Spinal cord (tissue), 10 donors: ENCODE measurements around the gene PTHLH. TPM values are rescaled to one million over a fixed set of nuclear protein-coding genes. Genes with fewer than 3 reads are reported as not detected.
A peak's percentile ranks its signal among the peaks of the same experiment; 100 is the strongest.

Experiments
- DNase-seq, 6 donors: peaks; one replicate each; pipeline versions ENCODE4 v3.0.0 to v3.0.0-alpha.2; 2013 to 2015; ENCODE audit warnings: low spot score in 6 of 6, low read depth in 4 of 6
- H3K27ac ChIP-seq: one replicate; pipeline ENCODE4 v1.5.1; 2013; ENCODE audit warnings: low read depth, low read length, control low read depth
- H3K27me3 ChIP-seq: one replicate; pipeline ENCODE4 v1.6.1; 2013; ENCODE audit warnings: low read length; ENCODE audit not compliant: control insufficient read depth, insufficient read depth
- H3K36me3 ChIP-seq: one replicate; pipeline ENCODE4 v1.6.1; 2013; ENCODE audit warnings: low read length; ENCODE audit not compliant: control insufficient read depth, insufficient read depth
- H3K4me1 ChIP-seq: one replicate; pipeline ENCODE4 v1.6.1; 2013; ENCODE audit warnings: low read length; ENCODE audit not compliant: control insufficient read depth, insufficient read depth
- H3K4me3 ChIP-seq: one replicate; pipeline ENCODE4 v1.5.1; 2013; ENCODE audit warnings: low read depth, low read length, control low read depth
- H3K9me3 ChIP-seq: one replicate; pipeline ENCODE4 v1.6.1; 2013; ENCODE audit warnings: low read length; ENCODE audit not compliant: control insufficient read depth, insufficient read depth
- WGBS: methylation state at CpG from one replicate; pipeline ENCODE4 v1.1.5; 2013; ENCODE audit warnings: missing lambda C conversion rate; ENCODE audit not compliant: insufficient coverage; 5-methylcytosine and 5-hydroxymethylcytosine counted together
- polyA plus RNA-seq, 2 donors: library from polyadenylated mRNA; unstranded; fragments of 120-200 nt; gene quantifications; one replicate each; pipeline ENCODE4 v1.2.1, GENCODE V29; 2013; ENCODE audit not compliant: insufficient read length in 2 of 2
- small RNA-seq: library from RNA; depleted of rRNA; stranded (forward); fragments of <200 nt; gene quantifications from one replicate; pipeline ENCODE3, GENCODE V24; 2014; ENCODE audit warnings: low replicate concordance
- total RNA-seq, 2 donors: library from RNA; depleted of rRNA in 1 of 2; stranded (reverse); fragments of 120-200 nt in 1 of 2; fragments of >200 nt in 1 of 2; gene quantifications; one replicate each; pipeline versions ENCODE4 v1.2.3 to v1.2.4, GENCODE V29; 2013 to 2014
- donor health status: healthy.

PTHLH gene
- total and polyA plus RNA-seq, 4 donors = 4.3 to 8.2 (median 6.0) TPM

GRCh38 chr12:27924350-27925135 is 48.0 kb downstream of the PTHLH start:
- Histone ChIP-seq H3K4me3 (no peak overlapping the region), H3K27me3 (no peaks in the 10 kb centered on the region), H3K9me3 (no peaks in the 10 kb centered on the region), H3K36me3 (no peaks in the 10 kb centered on the region), H3K27ac (no peak overlapping the region), H3K4me1 (no peaks in the 10 kb centered on the region)
- no CpG with 5 or more reads among the region's 2 CpGs for WGBS
- no peak for DNase-seq

GRCh38 chr12:27922531-27923139 is 49.9 kb downstream of the PTHLH start:
- H3K4me1 ChIP-seq = no peaks in the 10 kb centered on the region
- DNase-seq = peak in 1 of 6 donors; percentile 60
- no peak overlapping the region for H3K27ac ChIP-seq
- no peaks in the 10 kb centered on the region for H3K36me3 ChIP-seq
- no peaks in the 10 kb centered on the region for H3K27me3 ChIP-seq
- no peaks in the 10 kb centered on the region for H3K9me3 ChIP-seq
- H3K4me3 ChIP-seq = no peak overlapping the region
- WGBS = no CpG with 5 or more reads among the region's 1 CpG

- Histone ChIP-seq H3K9me3 (no peaks in the 10 kb centered on the region), H3K27ac (no peak overlapping the region), H3K27me3 (no peaks in the 10 kb centered on the region), H3K36me3 (no peaks in the 10 kb centered on the region), H3K4me3 (no peak overlapping the region), H3K4me1 (no peaks in the 10 kb centered on the region)
- no CpG with 5 or more reads among the region's 7 CpGs for WGBS
- DNase-seq = peak in 3 of 6 donors; percentile 2 to 23 (median 15)
Measured at GRCh38 chr12:27919671-27920235, 52.8 kb downstream of the PTHLH start.

GRCh38 chr12:27915536-27915935 is 57.0 kb downstream of the PTHLH start:
- Histone ChIP-seq H3K4me1 (no peaks in the 10 kb centered on the region), H3K4me3 (no peak overlapping the region), H3K9me3 (no peaks in the 10 kb centered on the region), H3K27ac (peak overlapping the region; percentile 43), H3K36me3 (no peaks in the 10 kb centered on the region), H3K27me3 (no peaks in the 10 kb centered on the region)
- WGBS = 88% methylated on average over 1 of the region's 1 CpG
- DNase-seq = peak in 1 of 6 donors; percentile 1

GRCh38 chr12:27915021-27915420 is 57.5 kb downstream of the PTHLH start:
- Histone ChIP-seq H3K4me3 (no peak overlapping the region), H3K27ac (no peak overlapping the region), H3K9me3 (no peaks in the 10 kb centered on the region), H3K36me3 (no peaks in the 10 kb centered on the region), H3K27me3 (no peaks in the 10 kb centered on the region), H3K4me1 (no peaks in the 10 kb centered on the region)
- DNase-seq = peak; percentile 15 to 79 (median 28)
- 0% methylated on average over 1 of the region's 3 CpGs for WGBS

- no peak for DNase-seq
- Histone ChIP-seq H3K27me3 (no peaks in the 10 kb centered on the region), H3K4me3 (no peak overlapping the region), H3K27ac (no peak overlapping the region), H3K36me3 (no peaks in the 10 kb centered on the region), H3K9me3 (no peaks in the 10 kb centered on the region), H3K4me1 (no peaks in the 10 kb centered on the region)
- WGBS = 100% methylated on average over 1 of the region's 4 CpGs
Measured at GRCh38 chr12:27913999-27914614, 58.4 kb downstream of the PTHLH start.

- Histone ChIP-seq H3K27ac (no peak overlapping the region), H3K4me1 (no peaks in the 10 kb centered on the region), H3K4me3 (no peak overlapping the region), H3K36me3 (no peaks in the 10 kb centered on the region), H3K9me3 (no peaks in the 10 kb centered on the region), H3K27me3 (no peaks in the 10 kb centered on the region)
- DNase-seq = no peak
- WGBS = no CpG with 5 or more reads among the region's 3 CpGs
Measured at GRCh38 chr12:27911397-27911796, 61.1 kb downstream of the PTHLH start.

Small RNA genes lying within 50 kb of the gene (small RNA-seq; reads per million reads assigned to genes)
- gene AC008011.1 = not detected

Other genes with a start within 250 kb of the PTHLH start
- gene KLHL42, start 192.5 kb downstream of the PTHLH start, total RNA-seq = 10 to 100 TPM; 34.5 to 81.4 TPM
- gene KLHL42, start 192.5 kb downstream of the PTHLH start, polyA plus RNA-seq = 10 to 100 TPM; 39.9 to 48.8 TPM
- gene MANSC4, start 192.5 kb downstream of the PTHLH start, total RNA-seq = not detected
- under 1 TPM; 0.41 to 0.62 TPM for gene MANSC4, start 192.5 kb downstream of the PTHLH start, polyA plus RNA-seq
- 10 to 100 TPM; 48.2 to 64.9 TPM for gene CCDC91, start 217.7 kb upstream of the PTHLH start, total RNA-seq
- gene CCDC91, start 217.7 kb upstream of the PTHLH start, polyA plus RNA-seq = 10 to 100 TPM; 29.8 to 45.0 TPM